H1 (cell line): Measurements from ENCODE around the gene ANK2.

Experiments
- CTBP2 ChIP-seq: IDR thresholded peaks from 2 replicates; pipeline ENCODE4 v1.7.0; 2011; ENCODE audit warnings: borderline replicate concordance, mild to moderate bottlenecking, moderate library complexity, mixed read lengths, low read length; ENCODE audit not compliant: insufficient read depth, insufficient read length
- CTCF ChIP-seq, 3 experiments: IDR thresholded peaks; 1 replicate in 2 of 3; 2 replicates in 1 of 3; pipeline versions ENCODE4 v1.5.1 to v1.6.1; 2011; ENCODE audit warnings: low read length in 3 of 3, mild to moderate bottlenecking in 3 of 3, inconsistent platforms in 2 of 3, low read depth in 1 of 3, moderate library complexity in 1 of 3; ENCODE audit not compliant: insufficient read depth in 1 of 3; ENCODE audit errors: control extremely low read depth in 1 of 3
- MAX ChIP-seq: IDR thresholded peaks from 2 replicates; pipeline ENCODE4 v1.6.1; 2012; ENCODE audit warnings: inconsistent platforms
- PHF8 ChIP-seq: fragments of 200-600 bp; sonication (generic); conservative IDR thresholded peaks from 2 replicates; pipeline ENCODE4 v1.7.1; 2012; ENCODE audit warnings: low read depth, mild to moderate bottlenecking, inconsistent platforms, low read length, moderate library complexity
- TF ChIP-seq, protein P1 (sequence below): IDR thresholded peaks from 2 replicates; pipeline ENCODE4 v1.6.1; 2011; ENCODE audit warnings: low read depth, mild to moderate bottlenecking, low read length; ENCODE audit not compliant: insufficient read depth

DNA sequence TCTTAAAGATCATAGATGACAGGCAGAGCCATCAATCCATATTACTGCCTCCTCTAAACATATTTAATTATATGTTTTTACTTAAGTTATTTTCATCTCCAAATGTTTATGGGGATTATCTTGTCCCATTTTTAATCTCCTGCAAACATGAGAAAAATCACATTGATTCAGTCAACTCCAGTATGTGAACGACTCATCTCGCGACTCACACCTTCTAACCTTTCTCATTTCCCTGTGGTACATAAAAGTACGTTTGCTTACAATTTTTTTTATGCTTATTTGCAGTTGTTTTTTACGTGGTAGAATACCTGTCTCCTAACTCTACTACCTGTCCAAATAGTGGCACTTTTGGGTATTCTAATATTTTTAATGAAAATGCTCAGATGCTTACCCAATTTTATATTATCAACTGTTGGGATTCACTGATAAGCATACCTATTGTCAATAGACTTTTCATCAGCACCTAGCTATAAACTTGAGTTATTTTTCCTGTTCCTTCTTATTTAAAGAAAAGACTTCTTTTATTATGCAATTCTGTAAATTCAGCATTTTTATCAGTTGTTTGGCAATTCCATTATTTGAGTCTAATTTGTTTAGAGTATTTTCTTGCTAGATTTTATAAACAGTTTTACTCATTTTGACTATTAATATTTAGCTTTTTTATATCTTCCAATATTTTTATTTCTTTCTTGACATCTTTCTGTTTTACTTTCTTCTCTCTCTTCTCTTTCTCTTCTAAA is 276.6 kb downstream of the ANK2 start:
- TF ChIP-seq PHF8 (no peak), CTCF (IDR thresholded peaks at IDR 0.05; ENCODE audit: control extremely low read depth in 1 of 3, insufficient read depth in 1 of 3, low read depth in 1 of 3, low read length in 3 of 3) (no peak), CTBP2 (no peak), MAX (no peak)
- TF ChIP-seq, protein P1, sequence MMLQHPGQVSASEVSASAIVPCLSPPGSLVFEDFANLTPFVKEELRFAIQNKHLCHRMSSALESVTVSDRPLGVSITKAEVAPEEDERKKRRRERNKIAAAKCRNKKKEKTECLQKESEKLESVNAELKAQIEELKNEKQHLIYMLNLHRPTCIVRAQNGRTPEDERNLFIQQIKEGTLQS = no peak
